Karpas-422 (cell line): ENCODE results near the gene POMC. TPM values are rescaled to one million over a fixed set of nuclear protein-coding genes. Genes with fewer than 3 reads are reported as not detected.

Experiments used
- DNase-seq: peaks from one replicate; pipeline ENCODE4 v3.0.0-alpha.2; 2015
- H2AFZ ChIP-seq: fragments of 200-600 bp; sonication (generic); 2 replicates; pipeline ENCODE4 v1.6.1; 2014; ENCODE audit warnings: antibody characterized with exemption, low read length, mixed read lengths
- H3K27ac ChIP-seq: fragments of 200-600 bp; sonication (generic); 2 replicates; pipeline ENCODE4 v1.5.1; 2014; ENCODE audit warnings: mild to moderate bottlenecking, low read length, moderate library complexity
- H3K27me3 ChIP-seq: fragments of 200-600 bp; sonication (generic); 2 replicates; pipeline ENCODE4 v1.6.1; 2014; ENCODE audit warnings: low read length, mixed read lengths
- H3K36me3 ChIP-seq: fragments of 200-600 bp; sonication (generic); 2 replicates; pipeline ENCODE4 v1.6.1; 2014; ENCODE audit warnings: low read length, mixed read lengths; ENCODE audit not compliant: insufficient read depth
- H3K4me1 ChIP-seq: fragments of 200-600 bp; sonication (generic); 2 replicates; pipeline ENCODE4 v1.6.1; 2014; ENCODE audit warnings: mild to moderate bottlenecking, low read length, mixed read lengths
- H3K4me2 ChIP-seq: fragments of 200-600 bp; sonication (generic); 2 replicates; pipeline ENCODE4 v1.6.1; 2014; ENCODE audit warnings: low read length, low read depth, mild to moderate bottlenecking; ENCODE audit not compliant: poor library complexity, severe bottlenecking
- H3K4me3 ChIP-seq: fragments of 200-600 bp; sonication (generic); 2 replicates; pipeline ENCODE4 v1.5.1; 2014; ENCODE audit warnings: mild to moderate bottlenecking, antibody characterized with exemption, low read length, mixed read lengths
- H3K79me2 ChIP-seq: fragments of 200-600 bp; sonication (generic); 2 replicates; pipeline ENCODE4 v1.6.1; 2014; ENCODE audit warnings: mild to moderate bottlenecking, low read length, mixed read lengths
- H3K9ac ChIP-seq: fragments of 200-600 bp; sonication (generic); 2 replicates; pipeline ENCODE4 v1.6.0; 2014; ENCODE audit warnings: low read length
- H3K9me2 ChIP-seq: fragments of 200-600 bp; sonication (generic), shearing (Covaris generic); replicated peaks from 2 replicates; pipeline ENCODE4 v1.6.0; 2014; ENCODE audit warnings: mild to moderate bottlenecking, low read length, moderate library complexity; ENCODE audit not compliant: insufficient read depth
- H3K9me3 ChIP-seq: fragments of 300-700, 200-600 bp; sonication (generic); 2 replicates; pipeline ENCODE4 v1.6.1; 2014; ENCODE audit warnings: low read length, mixed read lengths
- H4K20me1 ChIP-seq: fragments of 200-600 bp; sonication (generic); 2 replicates; pipeline ENCODE4 v1.6.1; 2014; ENCODE audit warnings: mild to moderate bottlenecking, antibody characterized with exemption, low read length, low read depth; ENCODE audit not compliant: insufficient read depth
- total RNA-seq: library from RNA; depleted of rRNA; stranded (reverse); fragments of >200 nt; shearing (Covaris generic); gene quantifications from 2 replicates; pipeline ENCODE4 v1.2.3, GENCODE V29; 2014; ENCODE audit warnings: low replicate concordance

The POMC gene
- total RNA-seq, 1 experiment from 2014 or later: 0.45 TPM

GRCh38 chr2:25188405-25188804 lies 20.0 kb upstream of the POMC start:
- H3K4me1 ChIP-seq: no peaks in the 10 kb centered on the region; the same call in 1 of the 2 replicates
- H3K27ac ChIP-seq: no peak overlapping the region
- H3K79me2 ChIP-seq: no peaks in the 10 kb centered on the region
- no peak for DNase-seq
- H3K9me3 ChIP-seq: no peaks in the 10 kb centered on the region
- no peaks in the 10 kb centered on the region for H3K9me2 ChIP-seq
- no peak overlapping the region for H3K4me3 ChIP-seq
- no peaks in the 10 kb centered on the region for H3K36me3 ChIP-seq
- no peaks in the 10 kb centered on the region for H4K20me1 ChIP-seq
- no peak overlapping the region for H3K9ac ChIP-seq
- no peaks in the 10 kb centered on the region for H3K27me3 ChIP-seq
- H3K4me2 ChIP-seq: no peak overlapping the region
- H2AFZ ChIP-seq: no peak overlapping the region

- Histone ChIP-seq H3K4me1 (no peaks in the 10 kb centered on the region; the same call in 1 of the 2 replicates), H3K9me2 (no peaks in the 10 kb centered on the region), H3K4me3 (no peak overlapping the region), H3K27me3 (no peaks in the 10 kb centered on the region), H3K9me3 (no peaks in the 10 kb centered on the region), H3K27ac (no peak overlapping the region), H3K79me2 (no peaks in the 10 kb centered on the region), H3K36me3 (no peaks in the 10 kb centered on the region), H4K20me1 (no peaks in the 10 kb centered on the region), H3K4me2 (no peak overlapping the region), H3K9ac (no peak overlapping the region), H2AFZ (no peak overlapping the region)
- no peak for DNase-seq
Measured at GRCh38 chr2:25187729-25188350, 19.5 kb upstream of the POMC start.

GRCh38 chr2:25184254-25184653 lies 15.9 kb upstream of the POMC start:
- no peaks in the 10 kb centered on the region for H3K79me2 ChIP-seq
- no peaks in the 10 kb centered on the region for H3K4me1 ChIP-seq
- no peak overlapping the region for H3K27ac ChIP-seq
- no peak overlapping the region for H3K4me3 ChIP-seq
- H2AFZ ChIP-seq: no peak overlapping the region
- no peak overlapping the region for H3K4me2 ChIP-seq
- no peaks in the 10 kb centered on the region for H4K20me1 ChIP-seq
- H3K36me3 ChIP-seq: no peaks in the 10 kb centered on the region
- DNase-seq: no peak
- H3K9me3 ChIP-seq: no peaks in the 10 kb centered on the region
- H3K9ac ChIP-seq: no peak overlapping the region
- no peaks in the 10 kb centered on the region for H3K27me3 ChIP-seq
- H3K9me2 ChIP-seq: no peaks in the 10 kb centered on the region

GRCh38 chr2:25178976-25179375 lies 10.6 kb upstream of the POMC start:
- H4K20me1 ChIP-seq: no peaks in the 10 kb centered on the region
- H3K27me3 ChIP-seq: no peaks in the 10 kb centered on the region
- H3K36me3 ChIP-seq: no peaks in the 10 kb centered on the region
- no peak overlapping the region for H3K27ac ChIP-seq
- no peaks in the 10 kb centered on the region for H3K4me1 ChIP-seq
- no peaks in the 10 kb centered on the region for H3K9me2 ChIP-seq
- no peak overlapping the region for H3K4me3 ChIP-seq
- no peak overlapping the region for H3K9ac ChIP-seq
- no peaks in the 10 kb centered on the region for H3K79me2 ChIP-seq
- no peak overlapping the region for H2AFZ ChIP-seq
- no peak overlapping the region for H3K4me2 ChIP-seq
- H3K9me3 ChIP-seq: no peaks in the 10 kb centered on the region
- DNase-seq: no peak

- H4K20me1 ChIP-seq: no peaks in the 10 kb centered on the region
- H2AFZ ChIP-seq: no peak overlapping the region
- no peak overlapping the region for H3K4me2 ChIP-seq
- no peaks in the 10 kb centered on the region for H3K4me1 ChIP-seq
- H3K36me3 ChIP-seq: no peaks in the 10 kb centered on the region
- H3K9ac ChIP-seq: no peak overlapping the region
- H3K27me3 ChIP-seq: no peaks in the 10 kb centered on the region
- no peaks in the 10 kb centered on the region for H3K79me2 ChIP-seq
- no peak for DNase-seq
- H3K9me3 ChIP-seq: no peaks in the 10 kb centered on the region
- H3K4me3 ChIP-seq: no peak overlapping the region
- H3K27ac ChIP-seq: no peak overlapping the region
- no peaks in the 10 kb centered on the region for H3K9me2 ChIP-seq
Measured at GRCh38 chr2:25177211-25177611, 8.8 kb upstream of the POMC start.

- Histone ChIP-seq H4K20me1 (no peaks in the 10 kb centered on the region), H3K79me2 (no peaks in the 10 kb centered on the region), H3K9me3 (no peaks in the 10 kb centered on the region), H3K4me1 (no peaks in the 10 kb centered on the region), H2AFZ (no peak overlapping the region), H3K27me3 (no peaks in the 10 kb centered on the region), H3K4me3 (no peak overlapping the region), H3K9ac (no peak overlapping the region), H3K36me3 (no peaks in the 10 kb centered on the region), H3K9me2 (no peaks in the 10 kb centered on the region), H3K4me2 (no peak overlapping the region), H3K27ac (no peak overlapping the region)
- no peak for DNase-seq
Measured at GRCh38 chr2:25176541-25177181, 8.3 kb upstream of the POMC start.

- no peaks in the 10 kb centered on the region for H3K27me3 ChIP-seq
- no peaks in the 10 kb centered on the region for H3K36me3 ChIP-seq
- no peaks in the 10 kb centered on the region for H3K4me1 ChIP-seq
- H3K4me2 ChIP-seq: no peak overlapping the region
- H3K9me3 ChIP-seq: no peaks in the 10 kb centered on the region
- H2AFZ ChIP-seq: no peak overlapping the region
- no peak for DNase-seq
- H3K9ac ChIP-seq: no peak overlapping the region
- no peaks in the 10 kb centered on the region for H3K9me2 ChIP-seq
- H3K4me3 ChIP-seq: no peak overlapping the region
- H4K20me1 ChIP-seq: no peaks in the 10 kb centered on the region
- H3K79me2 ChIP-seq: no peaks in the 10 kb centered on the region
- no peak overlapping the region for H3K27ac ChIP-seq
Measured at GRCh38 chr2:25176138-25176537, 7.8 kb upstream of the POMC start.

- Histone ChIP-seq H4K20me1 (no peaks in the 10 kb centered on the region), H3K9me2 (no peaks in the 10 kb centered on the region), H3K9ac (no peak overlapping the region), H3K9me3 (no peaks in the 10 kb centered on the region), H2AFZ (no peak overlapping the region), H3K4me2 (no peak overlapping the region), H3K36me3 (no peaks in the 10 kb centered on the region), H3K79me2 (no peaks in the 10 kb centered on the region), H3K4me3 (no peak overlapping the region), H3K27ac (no peak overlapping the region), H3K4me1 (no peaks in the 10 kb centered on the region), H3K27me3 (no peaks in the 10 kb centered on the region)
- DNase-seq: no peak
Measured at GRCh38 chr2:25174192-25174861, 5.9 kb upstream of the POMC start.
